ENCODE measurements around the gene SHC3.

GRCh38 chr9:89089176-89089575 is 89.4 kb downstream of the SHC3 start:
- no peak for TF ChIP-seq JUN (IDR thresholded peaks at IDR 0.05; ENCODE audit: borderline replicate concordance, low read depth, low read length)
- no peak for TF ChIP-seq JUN (CRISPR knock-in tag; IDR thresholded peaks at IDR 0.05; ENCODE audit: borderline replicate concordance)
- no peak for TF ChIP-seq CTCF (IDR thresholded peaks at IDR 0.05 in 2 of 3, conservative IDR thresholded peaks at IDR 0.05 in 1 of 3; ENCODE audit: insufficient read depth in 2 of 3, low read depth in 1 of 3, low read length in 3 of 3)
